Psoas muscle (tissue), 8 donors: ENCODE results near the gene VN1R5. TPM values are rescaled to one million over a fixed set of nuclear protein-coding genes. Genes with fewer than 3 reads are reported as not detected.

Source experiments
- ATAC-seq, 4 donors: fragments of 200-7000 bp; cut with Tn5 transposase; one replicate each; pipeline ENCODE4 v1.9.1; 2020; ENCODE audit warnings: moderate library complexity in 3 of 4, mild to moderate bottlenecking in 2 of 4
- DNase-seq, 2 donors: peaks; one replicate each; pipeline ENCODE4 v3.0.0-alpha.2; 2020
- H3K27ac ChIP-seq: fragments of 200-600 bp; one replicate; pipeline ENCODE4 v1.8.0; 2022
- H3K27me3 ChIP-seq, 3 donors: fragments of 200-600 bp in 1 of 3; one replicate each; pipeline versions ENCODE4 v1.6.1 to v1.8.0; 2013 to 2022; ENCODE audit warnings: low read length in 2 of 3, mild to moderate bottlenecking in 2 of 3, moderate library complexity in 1 of 3; ENCODE audit not compliant: insufficient read depth in 3 of 3
- H3K36me3 ChIP-seq, 2 donors: fragments of 200-600 bp in 1 of 2; one replicate each; pipeline versions ENCODE4 v1.6.1 to v1.8.0; 2013 to 2022; ENCODE audit warnings: low read depth in 1 of 2, mild to moderate bottlenecking in 1 of 2, moderate library complexity in 1 of 2; ENCODE audit not compliant: insufficient read depth in 1 of 2
- H3K4me1 ChIP-seq: fragments of 200-600 bp; one replicate; pipeline ENCODE4 v1.8.0; 2022
- H3K4me3 ChIP-seq: fragments of 200-600 bp; one replicate; pipeline ENCODE4 v1.8.0; 2022; ENCODE audit warnings: mild to moderate bottlenecking
- H3K9me3 ChIP-seq: fragments of 200-600 bp; one replicate; pipeline ENCODE4 v1.8.0; 2022
- WGBS, 3 donors: extraction: QIAGEN DNeasy Blood & Tissue Kit; methylation state at CpG; one replicate each; pipeline versions ENCODE4 v1.1.6 to v1.1.7; 2013; 5-methylcytosine and 5-hydroxymethylcytosine counted together
- intact Hi-C, 2 donors: fragments of 100-400 bp; cut with DNase I; formaldehyde crosslinking; loops; one replicate each; pipeline versions ENCODE4 v1.11.0 to v1.14.2; 2022
- polyA plus RNA-seq, 3 donors: library from polyadenylated mRNA; stranded (reverse); fragments of 200-250 nt; gene quantifications; one replicate each; pipeline ENCODE4 v1.2.3, GENCODE V29; 2013
- total RNA-seq, 4 donors: library from RNA; stranded (reverse); fragmentation: NEBNext Ultra II Directional in 2 of 4; extraction: Animal tissue kit (Norgen Biotek cat#: 25700) in 2 of 4; gene quantifications; one replicate each; pipeline versions ENCODE4 v1.2.1 to v1.2.4, GENCODE V29; 2021 to 2023
- TF ChIP-seq, protein P1 (sequence below): fragments of 200-600 bp; IDR thresholded peaks from one replicate; pipeline ENCODE4 v1.8.0; 2022; ENCODE audit warnings: antibody characterized with exemption
- donor health status: healthy with polysubstance abuse.
- donor health status: DM: no; HTN: no; CAD: no; lungs with moderate emphysema.
- donor health status: Bipolar disorder and iron deficiency.
- donor health status: healthy.
- donor health status: DM: yes; HTN: yes; CAD: no.
- donor health status: DM: no; HTN: no; CAD: no.
- donor health status: DM: no; HTN: no; CAD: no.
- donor health status: DM: yes; HTN: yes; CAD: no.

The VN1R5 gene
- total and polyA plus RNA-seq, 7 donors: not detected

GRCh38 chr1:247295274-247295684 lies 39.4 kb downstream of the VN1R5 start:
- Histone ChIP-seq H3K27me3 (no peaks in the 10 kb centered on the region), H3K36me3 (peaks cover under 1 to 8% of the 10 kb centered on the region in 2 donors), H3K27ac (no peak overlapping the region), H3K4me3 (no peak overlapping the region), H3K9me3 (no peaks in the 10 kb centered on the region), H3K4me1 (no peaks in the 10 kb centered on the region)
- DNase-seq (no peak), ATAC-seq (no peak)
- intact Hi-C loops: no loop called here
- TF ChIP-seq, protein P1, sequence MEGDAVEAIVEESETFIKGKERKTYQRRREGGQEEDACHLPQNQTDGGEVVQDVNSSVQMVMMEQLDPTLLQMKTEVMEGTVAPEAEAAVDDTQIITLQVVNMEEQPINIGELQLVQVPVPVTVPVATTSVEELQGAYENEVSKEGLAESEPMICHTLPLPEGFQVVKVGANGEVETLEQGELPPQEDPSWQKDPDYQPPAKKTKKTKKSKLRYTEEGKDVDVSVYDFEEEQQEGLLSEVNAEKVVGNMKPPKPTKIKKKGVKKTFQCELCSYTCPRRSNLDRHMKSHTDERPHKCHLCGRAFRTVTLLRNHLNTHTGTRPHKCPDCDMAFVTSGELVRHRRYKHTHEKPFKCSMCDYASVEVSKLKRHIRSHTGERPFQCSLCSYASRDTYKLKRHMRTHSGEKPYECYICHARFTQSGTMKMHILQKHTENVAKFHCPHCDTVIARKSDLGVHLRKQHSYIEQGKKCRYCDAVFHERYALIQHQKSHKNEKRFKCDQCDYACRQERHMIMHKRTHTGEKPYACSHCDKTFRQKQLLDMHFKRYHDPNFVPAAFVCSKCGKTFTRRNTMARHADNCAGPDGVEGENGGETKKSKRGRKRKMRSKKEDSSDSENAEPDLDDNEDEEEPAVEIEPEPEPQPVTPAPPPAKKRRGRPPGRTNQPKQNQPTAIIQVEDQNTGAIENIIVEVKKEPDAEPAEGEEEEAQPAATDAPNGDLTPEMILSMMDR: no peak
- 54 to 60% (median 58%) methylated on average over 6 of the region's 6 CpGs for WGBS, 3 donors

GRCh38 chr1:247295746-247296145 lies 39.9 kb downstream of the VN1R5 start:
- Histone ChIP-seq H3K27ac (no peak overlapping the region), H3K36me3 (peaks cover 2 to 12% of the 10 kb centered on the region in 2 donors), H3K4me3 (no peak overlapping the region), H3K27me3 (no peaks in the 10 kb centered on the region), H3K4me1 (no peaks in the 10 kb centered on the region), H3K9me3 (no peaks in the 10 kb centered on the region)
- intact Hi-C loops: no loop called here
- TF ChIP-seq, protein P1: no peak
- 56 to 72% (median 66%) methylated on average over 5 of the region's 5 CpGs for WGBS, 3 donors
- ATAC-seq: no peak
- DNase-seq: no peak

GRCh38 chr1:247296599-247297180 lies 40.8 kb downstream of the VN1R5 start:
- intact Hi-C loops: no loop called here

GRCh38 chr1:247297263-247298123 lies 41.6 kb downstream of the VN1R5 start:
- Histone ChIP-seq H3K36me3 (peaks cover 2 to 28% of the 10 kb centered on the region in 2 donors), H3K4me3 (no peak overlapping the region), H3K4me1 (no peaks in the 10 kb centered on the region), H3K27ac (no peak overlapping the region), H3K27me3 (no peaks in the 10 kb centered on the region), H3K9me3 (no peaks in the 10 kb centered on the region)
- TF ChIP-seq, protein P1: no peak
- no peak for ATAC-seq
- 78 to 83% (median 80%) methylated on average over 9 of the region's 9 CpGs for WGBS, 3 donors
- no peak for DNase-seq
- intact Hi-C loops: no loop called here

More at GRCh38 chr1:247296599-247297180, 40.8 kb downstream of the VN1R5 start:
- H3K27me3 ChIP-seq: no peaks in the 10 kb centered on the region
- DNase-seq (no peak), ATAC-seq (no peak)
- H3K4me3 ChIP-seq: no peak overlapping the region
- peaks cover 2 to 20% of the 10 kb centered on the region in 2 donors for H3K36me3 ChIP-seq
- no peaks in the 10 kb centered on the region for H3K9me3 ChIP-seq
- no peaks in the 10 kb centered on the region for H3K4me1 ChIP-seq
- WGBS, 3 donors: 91 to 94% (median 94%) methylated on average over 8 of the region's 8 CpGs
- H3K27ac ChIP-seq: no peak overlapping the region
- TF ChIP-seq, protein P1: no peak
